ENCODE data around the gene INPPL1.

INPPL1 gene

DNA sequence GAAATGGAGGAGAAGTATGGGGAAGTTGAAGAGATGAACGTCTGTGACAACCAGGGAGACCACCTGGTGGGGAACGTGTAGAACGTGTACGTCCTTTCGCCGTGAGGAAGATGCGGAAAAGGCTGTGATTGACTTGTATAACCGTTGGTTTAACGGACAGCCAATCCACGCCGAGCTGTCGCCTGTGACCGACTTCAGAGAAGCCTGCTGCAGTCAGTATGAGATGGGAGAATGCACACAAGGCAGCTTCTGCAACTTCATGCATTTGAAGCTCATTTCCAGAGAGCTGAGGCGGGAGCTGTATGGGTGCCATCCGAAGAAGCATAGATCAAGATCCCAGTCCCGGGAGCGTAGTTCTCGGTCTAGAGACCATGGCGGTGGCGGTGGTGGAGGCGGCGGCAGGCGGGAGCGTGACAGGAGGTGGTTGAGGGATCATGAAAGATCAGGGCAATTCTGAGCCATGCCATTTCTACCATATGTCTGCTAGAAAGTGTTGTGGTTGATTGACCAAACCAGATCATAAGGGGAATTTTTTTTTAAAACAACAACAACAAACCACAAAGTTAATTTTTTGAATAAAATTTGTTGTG is 56.3 kb downstream of the INPPL1 start:
- no peak for DNase-seq (ENCODE audit: low read depth)

DNA sequence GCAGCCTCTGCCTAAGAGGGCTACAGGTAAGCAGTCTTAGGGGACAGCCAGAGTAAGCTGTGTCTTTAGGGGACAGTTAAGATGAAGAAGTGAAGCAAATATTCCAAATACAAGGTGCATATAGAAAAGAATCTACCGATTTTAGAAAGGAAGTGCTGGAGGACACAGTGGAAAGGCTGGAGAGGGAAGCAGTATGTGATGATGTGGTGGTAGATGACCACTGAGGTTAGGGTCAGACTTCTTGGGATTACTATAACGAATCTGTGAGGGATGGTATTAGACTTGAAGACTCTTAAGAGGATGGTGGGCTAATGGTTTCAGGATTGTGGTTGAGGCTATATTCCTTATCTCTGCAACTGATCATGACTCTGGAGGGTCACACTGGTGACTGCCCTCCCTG is 59.4 kb downstream of the INPPL1 start:
- DNase-seq (ENCODE audit: low read depth), result no peak

DNA sequence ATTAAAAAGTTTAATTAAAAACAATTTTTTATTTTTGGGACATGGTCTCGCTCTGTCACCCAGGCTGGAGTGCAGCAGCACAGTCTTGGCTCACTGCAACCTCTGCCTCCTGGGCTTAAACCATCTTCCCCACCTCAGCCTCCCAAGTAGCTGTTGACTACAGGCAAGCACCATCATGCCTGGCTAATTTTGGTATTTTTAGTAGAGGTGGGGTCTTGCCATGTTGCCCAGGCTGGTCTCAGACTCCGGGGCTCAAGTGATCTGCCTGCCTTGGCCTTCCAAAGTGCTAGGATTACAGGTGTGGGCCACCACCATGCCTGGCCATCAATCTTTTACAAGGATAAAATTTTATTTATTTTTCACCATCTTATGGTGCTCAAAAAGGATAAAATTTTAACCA is 62.7 kb downstream of the INPPL1 start:
- DNase-seq (ENCODE audit: low read depth), result no peak

All from iris pigment epithelial cell (primary cell).